HCT116 (cell line): Measurements from ENCODE around the gene PTMS. TPM values are rescaled to one million over a fixed set of nuclear protein-coding genes. Genes with fewer than 3 reads are reported as not detected.

Experiments
- ATAC-seq: fragments of 200-7000 bp; cut with Tn5 transposase; 2 replicates; pipeline ENCODE4 v1.9.1; 2020; ENCODE audit warnings: mild to moderate bottlenecking, moderate library complexity
- BruUV-seq: library from RNA; stranded (reverse); fragments of 400-500 nt; replicated peaks from 2 replicates; lab custom pipeline; 2021; lab: Mats Ljungman, UMichigan
- CTCF ChIA-PET: fragments of 300-600 bp; sonication (Branson Sonifier 250); formaldehyde crosslinking; loops from one replicate; lab custom pipeline; 2021; ENCODE audit warnings: antibody characterized with exemption; lab: Charles Lee
- POLR2A ChIA-PET: fragments of 300-600, 350-600 bp; sonication (Branson Sonifier 250); formaldehyde crosslinking; loops from one replicate; lab custom pipeline; 2021; ENCODE audit warnings: antibody characterized with exemption; lab: Charles Lee
- RAD21 ChIA-PET, 2 experiments: fragments of 300-600 bp; sonication (Branson Sonifier 250); formaldehyde crosslinking; loops; one replicate each; lab custom pipeline; 2023; ENCODE audit warnings: low total read pairs in 2 of 2; ENCODE audit not compliant: uncharacterized antibody in 2 of 2, unreplicated experiment in 2 of 2, low non-redundant PET in 1 of 2; lab: Charles Lee
- DNase-seq: peaks from one replicate; pipeline ENCODE4 v3.0.0-alpha.2; 2010; ENCODE audit warnings: low read depth, low spot score
- H2AFZ ChIP-seq: fragments of 200-600 bp; shearing (Covaris generic), sonication (generic); 2 replicates; pipeline ENCODE4 v1.6.1; 2017; ENCODE audit warnings: low read depth, mixed run types, mixed read lengths, antibody characterized with exemption, low read length; ENCODE audit not compliant: poor library complexity, severe bottlenecking
- H3K27ac ChIP-seq: 2 replicates; pipeline ENCODE4 v1.5.1; 2012; ENCODE audit warnings: low read depth, low read length
- H3K27me3 ChIP-seq: fragments of 200-600 bp; sonication (generic); 2 replicates; pipeline ENCODE4 v1.6.1; 2016; ENCODE audit warnings: mixed run types, low read length, mixed read lengths; ENCODE audit not compliant: insufficient read depth
- H3K36me3 ChIP-seq, 2 experiments: fragments of 200-500 bp in 1 of 2; fragments of 200-600 bp in 1 of 2; sonication (Bioruptor generic) in 1 of 2; sonication (generic) in 1 of 2; 2 replicates each; pipeline versions ENCODE4 v1.5.1 to v1.6.1; 2014 to 2016; ENCODE audit warnings: low read length in 2 of 2, inconsistent platforms in 1 of 2, mixed read lengths in 1 of 2, mixed run types in 1 of 2; ENCODE audit not compliant: insufficient read depth in 2 of 2, control insufficient read depth in 1 of 2
- H3K4me1 ChIP-seq, 2 experiments: fragments of 200-600 bp in 1 of 2; sonication (generic) in 1 of 2; 2 replicates each; pipeline versions ENCODE4 v1.5.1 to v1.6.1; 2012 to 2017; ENCODE audit warnings: low read length in 2 of 2, inconsistent platforms in 1 of 2, mild to moderate bottlenecking in 1 of 2, mixed read lengths in 1 of 2, mixed run types in 1 of 2, moderate library complexity in 1 of 2; ENCODE audit not compliant: insufficient read depth in 2 of 2, control insufficient read depth in 1 of 2
- H3K4me2 ChIP-seq: fragments of 200-600 bp; sonication (generic); 2 replicates; pipeline ENCODE4 v1.6.1; 2017; ENCODE audit warnings: mixed run types, low read length, mixed read lengths
- H3K4me3 ChIP-seq, 2 experiments: fragments of 200-600 bp in 1 of 2; sonication (generic) in 1 of 2; replicated peaks in 1 of 2; 2 replicates each; pipeline ENCODE4 v1.5.1; 2011 to 2016; ENCODE audit warnings: low read length in 2 of 2, control low read depth in 1 of 2, low read depth in 1 of 2, mild to moderate bottlenecking in 1 of 2, mixed read lengths in 1 of 2, mixed run types in 1 of 2
- H3K79me2 ChIP-seq: fragments of 200-600 bp; sonication (generic); 2 replicates; pipeline ENCODE4 v1.6.1; 2017; ENCODE audit warnings: mild to moderate bottlenecking, mixed run types, low read length, moderate library complexity, mixed read lengths; ENCODE audit not compliant: insufficient read depth
- H3K9ac ChIP-seq: fragments of 200-600 bp; sonication (generic); 2 replicates; pipeline ENCODE4 v1.6.1; 2016; ENCODE audit warnings: low read length, mixed read lengths
- H3K9me2 ChIP-seq: fragments of 200-600 bp; sonication (generic), shearing (Covaris generic); 2 replicates; pipeline ENCODE4 v1.6.1; 2017; ENCODE audit warnings: mixed run types, mild to moderate bottlenecking, moderate library complexity; ENCODE audit not compliant: insufficient read depth
- H3K9me3 ChIP-seq, 2 experiments: fragments of 200-500 bp in 1 of 2; fragments of 200-600 bp in 1 of 2; sonication (Bioruptor generic) in 1 of 2; sonication (generic) in 1 of 2; 2 replicates each; pipeline ENCODE4 v1.6.1; 2014 to 2017; ENCODE audit warnings: low read length in 2 of 2, mixed read lengths in 2 of 2, inconsistent platforms in 1 of 2, low read depth in 1 of 2, mild to moderate bottlenecking in 1 of 2, mixed run types in 1 of 2, moderate library complexity in 1 of 2; ENCODE audit not compliant: control insufficient read depth in 1 of 2, insufficient read depth in 1 of 2
- H4K20me1 ChIP-seq: fragments of 200-600 bp; sonication (generic), shearing (Covaris generic); 2 replicates; pipeline ENCODE4 v1.6.1; 2017; ENCODE audit warnings: mixed run types, mild to moderate bottlenecking, moderate library complexity; ENCODE audit not compliant: insufficient read depth
- CBX3 ChIP-seq: IDR thresholded peaks from 2 replicates; pipeline ENCODE4 v1.6.1; 2012; ENCODE audit warnings: low read depth
- EGR1 ChIP-seq: IDR thresholded peaks from 2 replicates; pipeline ENCODE4 v1.6.1; 2012; ENCODE audit warnings: low read depth
- EZH2 ChIP-seq: fragments of 200-600 bp; sonication (generic); IDR thresholded peaks from 2 replicates; pipeline ENCODE4 v1.6.1; 2017; ENCODE audit warnings: antibody characterized with exemption, mixed run types
- EZH2phosphoT487 ChIP-seq: fragments of 200-600 bp; IDR thresholded peaks from 2 replicates; pipeline ENCODE4 v1.6.1; 2018; ENCODE audit warnings: antibody characterized with exemption, borderline replicate concordance
- FOSL1 ChIP-seq: IDR thresholded peaks from 2 replicates; pipeline ENCODE4 v1.6.1; 2012; ENCODE audit warnings: low read depth
- JUND ChIP-seq: IDR thresholded peaks from 2 replicates; pipeline ENCODE4 v1.6.1; 2012
- POLR2A ChIP-seq: IDR thresholded peaks from 2 replicates; pipeline ENCODE4 v1.7.0; 2011; ENCODE audit warnings: borderline replicate concordance; ENCODE audit not compliant: insufficient read depth, insufficient read length; ENCODE audit errors: extremely low read depth
- POLR2AphosphoS5 ChIP-seq: IDR thresholded peaks from 2 replicates; pipeline ENCODE4 v1.6.1; 2011; ENCODE audit warnings: mild to moderate bottlenecking, low read depth, low read length, moderate library complexity
- RAD21 ChIP-seq: IDR thresholded peaks from 2 replicates; pipeline ENCODE4 v1.6.1; 2012; ENCODE audit warnings: low read depth, mild to moderate bottlenecking
- REST ChIP-seq: IDR thresholded peaks from 2 replicates; pipeline ENCODE4 v1.6.1; 2012; ENCODE audit warnings: low read depth
- SRF ChIP-seq: IDR thresholded peaks from 2 replicates; pipeline ENCODE4 v1.6.1; 2012; ENCODE audit warnings: low read depth
- TCF7L2 ChIP-seq: IDR thresholded peaks from 2 replicates; pipeline ENCODE4 v1.7.0; 2011; ENCODE audit warnings: borderline replicate concordance, inconsistent platforms; ENCODE audit not compliant: insufficient read depth, insufficient read length; ENCODE audit errors: extremely low read depth
- YY1 ChIP-seq: IDR thresholded peaks from 2 replicates; pipeline ENCODE4 v1.6.1; 2011; ENCODE audit warnings: low read length, low read depth, moderate library complexity, mild to moderate bottlenecking; ENCODE audit not compliant: insufficient replicate concordance; ENCODE audit errors: extremely low read depth
- ZFX ChIP-seq: fragments of 450-650 bp; IDR thresholded peaks from 2 replicates; pipeline ENCODE4 v1.6.1; 2017
- ZNF274 ChIP-seq: fragments of 200-500 bp; sonication (Bioruptor generic); IDR thresholded peaks from 2 replicates; pipeline ENCODE4 v1.6.1; 2014; ENCODE audit warnings: mild to moderate bottlenecking, low read depth, low read length, inconsistent platforms
- intact Hi-C: fragments of 100-400 bp; cut with micrococcal nuclease; formaldehyde crosslinking; loops from 2 replicates; pipeline ENCODE4 v1.10.0; 2022
- total RNA-seq: library from RNA; stranded (reverse); gene quantifications from one replicate; pipeline ENCODE4 v1.2.1, GENCODE V29; 2021; ENCODE audit not compliant: unreplicated experiment

The PTMS gene
- total RNA-seq, 1 experiment from 2014 or later = 494 TPM

- intact Hi-C loops = no loop called here
- Histone ChIP-seq H3K27me3 (no peaks in the 10 kb centered on the region), H4K20me1 (no peaks in the 10 kb centered on the region), H3K4me1 (peaks cover 0 to 13% of the 10 kb centered on the region in 2 experiments; a peak in 3 of 4 replicates), H3K36me3 (no peaks in the 10 kb centered on the region)
- POLR2A ChIA-PET = interaction anchor here (0.7 kb wide), 1 partner anchor 38 kb away, joined by 3 read pairs; no protein-coding TSS in a partner anchor
- DNase-seq = no peak
- TF ChIP-seq POLR2AphosphoS5 (no peak), EZH2phosphoT487 (no peak), EZH2 (no peak), RAD21 (no peak), JUND (no peak), TCF7L2 (no peak), YY1 (no peak), EGR1 (no peak), CBX3 (no peak), FOSL1 (no peak)
- TF ChIP-seq, all 23 proteins: peak for 0
- H3K4me3 ChIP-seq = no peak overlapping the region
- ATAC-seq = no peak
- H3K9ac ChIP-seq = no peak overlapping the region
- peak overlapping the region; percentile 33; the same call in 1 of the 2 replicates for H3K4me2 ChIP-seq
- H3K27ac ChIP-seq = no peak overlapping the region
- CTCF ChIA-PET = interaction anchor here (0.9 to 1.8 kb wide), 3 partner anchors 14 to 31 kb away, joined by 3 to 6 read pairs (median 5); partner anchors contain the start of genes MLF2 and PTMS
- H3K9me3 ChIP-seq = no peaks in the 10 kb centered on the region
- RAD21 ChIA-PET = no interaction called here
- no peaks in the 10 kb centered on the region for H3K79me2 ChIP-seq
- no peaks in the 10 kb centered on the region for H3K9me2 ChIP-seq
- no peak overlapping the region for H2AFZ ChIP-seq
- BruUV-seq = no TSS peak
Observed at GRCh38 chr12:6784761-6785160, 18.6 kb downstream of the PTMS start.

GRCh38 chr12:6786416-6787094, 20.4 kb downstream of the PTMS start:
- no peak overlapping the region for H2AFZ ChIP-seq
- H4K20me1 ChIP-seq = no peaks in the 10 kb centered on the region
- H3K4me3 ChIP-seq = no peak overlapping the region
- H3K4me1 ChIP-seq = peaks cover 0 to 13% of the 10 kb centered on the region in 2 experiments; a peak in 3 of 4 replicates
- no peaks in the 10 kb centered on the region for H3K9me2 ChIP-seq
- intact Hi-C loops = no loop called here
- POLR2A ChIA-PET = no interaction called here
- no peak overlapping the region for H3K9ac ChIP-seq
- no peaks in the 10 kb centered on the region for H3K9me3 ChIP-seq
- no TSS peak for BruUV-seq
- H3K27me3 ChIP-seq = no peaks in the 10 kb centered on the region
- RAD21 ChIA-PET = no interaction called here
- CTCF ChIA-PET = interaction anchor here (1.0 to 1.6 kb wide), 3 partner anchors 8 to 33 kb away, joined by 3 to 4 read pairs (median 4); partner anchors contain the start of genes MLF2 and PTMS
- ATAC-seq = no peak
- H3K79me2 ChIP-seq = no peaks in the 10 kb centered on the region
- no peak for DNase-seq
- no peaks in the 10 kb centered on the region for H3K36me3 ChIP-seq
- H3K4me2 ChIP-seq = no peak overlapping the region
- no peak overlapping the region for H3K27ac ChIP-seq
- TF ChIP-seq POLR2A (no peak), YY1 (no peak), RAD21 (no peak), REST (no peak), ZFX (no peak), SRF (no peak), ZNF274 (no peak)
